Activated CD4-positive, alpha-beta T cell treated with anti-CD3 and anti-CD28 coated beads, Interleukin-10, Interleukin-2, amounts not matched to agents 100 ng/mL and 50 ng/mL, durations not matched to agents 16 hours and 8 hours (primary cell): ENCODE data around the gene ARIH2.

Experiments used
- DNase-seq: peaks from one replicate; pipeline ENCODE4 v3.0.0-alpha.2; 2020

Gene ARIH2

DNA sequence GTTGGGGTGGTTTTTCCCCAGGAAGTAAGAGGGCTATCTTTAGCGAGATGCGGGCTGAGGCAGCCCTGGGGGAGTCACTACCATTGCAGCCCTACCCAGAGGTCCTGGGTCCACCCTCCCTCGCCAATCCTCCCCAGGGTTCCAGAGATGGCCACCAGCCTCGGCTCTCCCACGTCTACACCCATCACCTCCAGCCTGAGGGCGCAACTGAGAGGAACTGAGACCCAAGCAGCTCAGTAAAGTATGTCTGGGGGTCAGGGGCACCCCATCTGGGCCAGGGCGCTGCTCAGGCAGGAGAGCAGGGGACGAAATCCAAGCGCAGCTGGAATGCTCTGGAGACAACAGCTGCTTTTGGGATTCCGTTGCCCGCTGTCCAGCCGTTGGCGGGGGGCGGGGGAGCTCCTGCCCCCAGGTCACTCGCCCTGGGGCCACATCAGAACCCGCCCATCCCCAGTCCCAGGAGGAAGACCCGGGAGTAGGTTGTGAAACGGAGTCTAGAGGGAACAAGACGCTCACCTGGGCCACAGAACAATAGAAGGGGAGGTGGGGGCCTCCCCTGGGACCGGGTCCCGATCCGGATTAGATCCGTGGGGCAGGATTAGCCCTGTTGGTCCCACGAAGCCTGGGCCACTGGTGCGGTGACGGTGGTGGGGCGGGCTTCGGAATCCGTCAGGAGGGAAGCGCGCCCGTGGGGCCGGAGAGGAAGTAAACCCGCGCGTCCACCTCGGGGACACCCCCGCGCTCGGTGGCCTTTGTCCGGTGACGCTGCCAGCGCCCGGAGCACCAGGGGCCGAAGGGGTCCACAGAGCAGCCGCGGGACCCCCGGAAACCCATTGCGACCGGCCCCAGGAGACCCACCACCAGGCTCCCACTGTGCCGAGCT, 101.9 kb downstream of the ARIH2 start:
- peak; percentile 59 for DNase-seq

DNA sequence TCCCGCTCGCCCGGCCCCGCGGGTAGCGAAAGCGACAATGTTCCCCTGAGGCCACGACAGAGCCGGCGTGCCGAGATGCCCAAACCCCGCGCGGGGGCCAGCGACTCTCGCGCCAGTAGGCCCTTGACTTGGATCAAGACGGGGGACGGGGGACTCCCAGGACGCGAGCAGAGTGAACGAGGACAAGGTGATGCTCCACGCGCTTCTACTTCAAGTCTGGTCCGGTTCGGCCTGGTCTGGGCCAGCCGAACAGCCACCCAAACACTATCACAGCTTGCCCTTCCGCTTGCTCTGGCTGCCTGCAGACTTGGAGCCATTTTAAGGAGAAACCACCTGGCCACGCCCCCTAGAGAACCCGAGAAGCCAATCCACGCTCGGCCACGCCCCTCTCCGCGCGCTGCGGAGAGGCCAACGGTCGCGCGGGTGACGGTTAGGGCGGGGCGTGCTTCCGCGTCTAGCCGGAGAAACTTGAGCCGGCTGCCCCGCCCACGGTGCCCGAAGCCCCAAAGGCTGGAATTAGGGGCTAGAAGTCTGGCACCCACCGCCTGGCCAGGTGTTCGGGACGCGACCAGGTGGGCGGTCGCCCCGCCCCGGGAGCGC, 102.7 kb downstream of the ARIH2 start:
- peak; percentile 99 for DNase-seq

DNA sequence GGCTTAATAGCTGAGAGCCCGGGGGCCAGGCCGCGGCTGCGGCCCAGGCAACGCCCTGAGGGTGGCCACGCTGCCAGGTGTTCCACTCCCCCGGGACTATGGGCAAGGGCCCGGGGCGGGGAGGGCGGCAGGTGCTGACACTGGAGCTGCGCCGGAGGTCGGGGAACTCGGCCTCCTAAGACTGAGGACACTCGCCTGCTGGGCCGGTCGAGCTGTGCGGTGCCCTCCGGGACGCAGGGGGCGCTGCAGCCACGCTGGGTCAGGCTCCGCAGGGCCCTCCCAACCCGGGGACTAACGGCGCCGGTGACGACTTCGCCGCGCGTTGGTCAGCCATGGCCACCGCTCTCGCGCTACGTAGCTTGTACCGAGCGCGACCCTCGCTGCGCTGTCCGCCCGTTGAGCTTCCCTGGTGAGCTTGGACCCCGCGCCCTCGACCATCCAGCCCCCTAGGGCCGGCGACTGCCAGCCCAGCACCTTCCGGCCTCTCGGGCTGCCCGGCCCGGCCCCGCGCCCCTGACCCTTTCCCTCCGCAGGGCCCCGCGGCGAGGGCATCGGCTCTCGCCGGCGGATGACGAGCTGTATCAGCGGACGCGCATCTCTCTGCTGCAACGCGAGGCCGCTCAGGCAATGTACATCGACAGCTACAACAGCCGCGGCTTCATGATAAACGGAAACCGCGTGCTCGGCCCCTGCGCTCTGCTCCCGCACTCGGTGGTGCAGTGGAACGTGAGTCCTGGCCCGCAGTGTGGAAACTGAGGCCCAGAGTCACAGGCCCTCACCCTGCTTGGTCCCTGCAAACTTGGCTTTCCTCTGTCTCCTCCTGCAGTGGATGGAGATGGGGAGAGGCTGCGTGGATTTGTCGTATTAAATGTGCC, 103.4 kb downstream of the ARIH2 start, which contains the start of gene NDUFAF3:
NDUFAF3 (plus strand) TSS at position 309 of the 875 bp plus-strand sequence; CDS start at position 333, 24 bp downstream.
- peak; percentile 96 for DNase-seq

DNA sequence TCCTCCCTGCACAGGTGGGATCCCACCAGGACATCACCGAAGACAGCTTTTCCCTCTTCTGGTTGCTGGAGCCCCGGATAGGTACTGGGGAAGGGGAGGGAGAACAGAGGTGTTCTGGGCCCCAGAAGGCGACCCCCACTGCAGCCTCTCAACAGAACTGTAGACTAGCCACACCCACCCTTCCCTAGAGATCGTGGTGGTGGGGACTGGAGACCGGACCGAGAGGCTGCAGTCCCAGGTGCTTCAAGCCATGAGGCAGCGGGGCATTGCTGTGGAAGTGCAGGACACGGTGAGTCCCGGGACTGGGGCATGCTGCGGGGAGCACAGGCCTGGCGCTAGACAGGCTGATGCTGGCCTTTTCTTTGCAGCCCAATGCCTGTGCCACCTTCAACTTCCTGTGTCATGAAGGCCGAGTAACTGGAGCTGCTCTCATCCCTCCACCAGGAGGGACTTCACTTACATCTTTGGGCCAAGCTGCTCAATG, 104.1 kb downstream of the ARIH2 start:
- DNase-seq, result no peak

DNA sequence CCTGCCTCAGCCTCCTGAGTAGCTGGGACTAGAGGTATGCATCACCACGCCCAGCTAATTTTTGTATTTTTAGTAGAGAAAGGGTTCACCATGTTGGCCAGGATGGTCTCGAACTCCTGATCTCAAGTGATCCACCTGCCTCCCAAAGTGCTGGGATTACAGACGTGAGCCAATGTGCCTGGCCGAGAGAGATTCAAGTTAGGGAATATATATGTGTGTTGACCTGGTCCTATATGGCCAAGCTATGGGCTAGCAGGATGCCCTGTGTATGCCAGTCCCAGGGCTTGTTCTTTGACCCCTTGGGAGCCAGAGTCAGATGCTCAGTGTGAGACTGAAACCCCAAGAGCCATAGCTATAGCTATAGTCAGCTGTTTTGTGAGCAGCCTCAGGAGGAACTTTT, 105.1 kb downstream of the ARIH2 start:
- DNase-seq, result no peak

DNA sequence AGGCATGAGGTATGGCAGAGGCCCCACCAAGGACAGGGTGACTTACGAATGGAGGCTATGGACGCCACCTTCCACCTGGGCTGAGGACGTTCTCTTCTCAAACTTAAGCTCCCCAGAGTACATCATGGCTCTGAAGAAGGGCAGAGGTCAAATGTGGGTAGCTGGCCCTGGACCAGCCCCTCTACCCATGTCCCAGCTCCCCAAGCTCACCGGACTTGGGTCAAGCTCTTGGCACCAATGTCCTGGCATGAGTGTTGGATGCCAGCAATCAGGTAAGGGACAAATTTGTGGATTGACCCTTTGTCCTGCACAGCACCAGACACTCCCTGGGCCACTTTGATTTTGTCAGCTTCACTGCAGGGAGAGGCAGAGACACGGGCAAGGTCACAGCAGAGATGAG, 105.8 kb downstream of the ARIH2 start:
- DNase-seq, result no peak

DNA sequence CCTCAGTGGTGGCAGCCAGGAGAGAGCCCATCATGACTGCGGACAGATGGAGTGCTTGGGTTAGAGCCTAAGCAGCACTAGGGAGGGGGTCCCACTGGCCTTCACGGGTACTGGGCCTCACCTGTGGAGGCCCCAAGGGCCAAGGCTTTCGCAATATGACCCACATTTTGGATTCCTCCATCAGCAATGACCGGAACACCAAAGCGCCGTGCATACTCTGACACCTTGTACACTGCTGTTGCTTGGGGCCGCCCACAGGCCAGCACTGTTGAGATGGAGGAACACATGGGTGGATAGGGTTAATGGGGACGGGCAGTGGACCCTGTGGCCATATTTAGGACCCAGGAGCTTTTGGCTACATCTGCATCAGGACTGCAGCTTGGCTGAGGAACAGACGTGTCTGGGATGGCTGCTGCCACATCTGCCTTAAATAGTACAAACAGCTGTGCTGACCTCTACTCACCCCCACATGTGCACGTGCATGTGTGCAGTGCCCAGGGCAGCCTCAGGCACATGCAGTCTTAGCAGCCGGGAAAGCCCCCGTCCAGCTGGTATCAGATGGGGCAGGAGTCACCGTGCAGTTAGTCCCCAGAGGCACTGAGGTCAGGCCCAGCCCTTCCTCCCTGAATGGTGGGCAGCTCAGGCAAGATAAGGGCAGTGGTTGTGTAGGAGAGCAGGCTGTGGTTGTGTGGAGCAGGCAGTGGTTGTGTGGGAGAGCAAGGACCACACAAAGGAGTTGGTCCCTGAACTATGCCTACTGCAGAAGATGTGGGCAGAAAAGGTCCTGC, 106.6 kb downstream of the ARIH2 start:
- no peak for DNase-seq

DNA sequence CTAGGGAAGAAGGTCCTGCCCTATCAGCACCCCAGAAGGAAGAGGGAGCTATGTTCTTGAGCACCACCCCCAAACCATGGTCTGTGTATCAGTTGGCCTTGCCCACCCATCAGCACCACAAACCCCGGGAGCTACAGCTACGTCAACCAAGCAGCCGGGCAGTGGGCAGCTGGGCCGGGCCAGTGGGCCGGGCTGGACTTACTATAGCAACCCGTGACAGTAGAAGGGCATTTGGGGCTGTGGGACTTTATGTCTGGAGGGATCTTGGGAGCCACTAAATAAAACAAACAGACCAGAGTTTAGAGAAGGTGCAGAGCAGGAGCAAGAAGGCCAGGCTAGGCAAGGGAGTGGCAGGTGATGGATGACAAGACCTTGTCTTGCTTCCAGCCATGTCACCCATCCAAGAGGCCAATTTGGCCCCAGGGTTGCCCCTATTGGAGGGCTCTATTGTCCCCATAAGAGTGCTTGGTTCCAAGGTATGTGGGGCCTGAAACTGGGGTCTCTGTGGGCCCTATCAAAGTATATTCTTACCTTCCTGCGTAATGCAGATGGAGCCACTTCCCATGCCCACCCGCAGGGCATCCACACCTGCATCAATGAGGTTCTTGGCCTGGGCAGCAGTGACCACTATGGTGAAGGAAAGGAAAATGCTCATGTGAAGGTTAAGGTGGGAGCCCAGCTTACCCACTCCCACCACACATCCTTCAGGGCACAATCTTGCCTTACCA, 107.3 kb downstream of the ARIH2 start:
- DNase-seq, result no peak

DNA sequence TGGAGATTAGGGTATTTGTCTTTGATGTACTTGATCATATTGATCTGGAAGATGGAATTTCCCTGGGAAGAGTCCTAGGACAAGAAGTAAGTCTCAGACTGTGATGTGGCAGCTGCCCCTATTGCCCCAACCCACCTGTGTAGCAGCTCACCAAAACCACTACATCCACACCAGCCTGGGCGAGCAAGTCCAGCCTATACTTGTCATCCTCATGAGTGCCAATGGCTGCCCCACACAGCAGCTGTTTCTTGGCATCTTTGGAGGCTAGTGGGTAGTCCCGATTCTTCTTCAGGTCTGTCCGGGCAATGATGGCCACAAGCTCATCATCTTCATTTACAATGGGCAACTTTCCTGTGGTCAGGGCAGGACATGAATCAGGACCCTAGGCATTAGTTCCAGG, 107.9 kb downstream of the ARIH2 start:
- no peak for DNase-seq

DNA sequence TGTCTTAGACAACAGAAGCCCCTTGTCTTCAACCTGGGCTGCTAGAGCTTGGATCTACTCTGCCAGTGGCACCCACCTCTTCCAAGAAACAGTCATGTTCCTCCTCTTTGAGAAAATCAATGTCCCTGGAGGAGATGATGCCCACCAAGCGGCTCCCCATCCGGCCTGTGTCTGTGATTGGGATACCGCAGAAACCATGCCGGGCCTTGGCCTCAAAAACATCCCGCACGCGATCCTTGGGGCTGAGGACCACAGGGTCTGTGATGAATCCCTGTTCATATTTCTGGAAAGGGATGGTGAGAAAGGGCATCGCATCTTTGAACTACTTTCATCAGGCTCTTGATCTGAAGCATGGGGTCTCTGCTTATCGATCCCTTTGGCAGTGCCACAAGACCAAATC, 109.0 kb downstream of the ARIH2 start:
- DNase-seq, result no peak

DNA sequence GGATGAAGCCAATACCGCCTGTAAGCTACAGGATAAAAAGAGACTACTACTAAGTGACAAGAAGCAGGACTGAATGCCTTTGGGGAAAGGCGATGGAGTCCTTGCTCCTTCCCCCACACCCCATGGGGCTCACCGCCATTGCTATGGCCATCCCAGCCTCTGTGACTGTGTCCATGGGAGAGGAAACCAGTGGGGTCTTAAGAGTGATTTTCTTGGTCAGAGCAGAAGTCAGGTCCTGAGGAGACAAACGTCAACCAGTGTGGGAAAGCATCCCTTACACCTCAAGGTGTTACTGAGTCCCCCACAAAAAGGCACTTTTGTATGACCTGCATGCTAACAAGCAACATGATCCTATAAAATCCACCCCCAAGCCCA, 109.6 kb downstream of the ARIH2 start:
- DNase-seq, result no peak

DNA sequence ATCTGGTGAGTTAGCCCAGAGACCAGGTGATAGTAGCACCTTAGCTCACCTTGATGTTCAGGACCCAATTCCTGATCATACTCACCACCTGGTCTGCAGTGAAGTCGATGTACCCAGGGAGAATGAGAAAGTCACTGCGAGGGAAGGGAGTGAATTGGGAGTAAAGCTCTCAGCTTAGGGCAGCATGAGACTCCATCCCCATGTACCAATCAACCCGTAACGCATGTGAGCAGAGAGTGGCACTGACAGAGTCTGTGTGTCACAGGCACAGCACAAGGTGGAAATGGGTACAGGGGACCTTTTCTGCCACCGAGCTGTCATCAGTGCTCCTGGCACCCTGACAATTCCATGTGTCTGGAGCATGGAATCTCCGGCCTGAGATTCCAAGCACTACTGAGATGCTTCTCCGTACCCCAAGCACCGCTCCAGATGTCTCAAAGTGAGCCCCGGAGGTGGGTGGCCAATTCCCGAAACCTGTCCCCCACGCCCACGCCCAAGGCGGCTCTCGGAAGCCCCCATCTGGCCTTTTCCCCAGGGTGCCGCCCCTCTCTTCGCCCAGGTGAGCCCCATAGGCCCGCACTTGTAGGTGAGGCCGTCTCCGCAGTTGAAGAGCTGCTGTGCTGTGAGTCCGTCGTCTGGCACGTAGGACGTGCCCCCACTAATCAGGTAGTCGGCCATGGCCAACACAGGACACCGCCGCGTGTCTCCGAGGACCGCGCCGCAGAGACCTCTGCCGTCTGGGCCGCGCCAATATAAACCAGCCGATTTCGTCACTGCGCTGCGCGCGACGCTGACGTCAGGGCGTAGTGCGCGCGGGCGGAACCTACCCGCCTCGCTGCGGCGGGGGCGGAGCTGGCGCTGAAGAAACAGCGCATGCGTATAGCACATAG, 110.3 kb downstream of the ARIH2 start, which contains the start of gene IMPDH2:
IMPDH2 (minus strand) TSS at position 726 of the 890 bp plus-strand sequence; CDS start at position 678, 48 bp downstream.
- DNase-seq, result peak; percentile 97

DNA sequence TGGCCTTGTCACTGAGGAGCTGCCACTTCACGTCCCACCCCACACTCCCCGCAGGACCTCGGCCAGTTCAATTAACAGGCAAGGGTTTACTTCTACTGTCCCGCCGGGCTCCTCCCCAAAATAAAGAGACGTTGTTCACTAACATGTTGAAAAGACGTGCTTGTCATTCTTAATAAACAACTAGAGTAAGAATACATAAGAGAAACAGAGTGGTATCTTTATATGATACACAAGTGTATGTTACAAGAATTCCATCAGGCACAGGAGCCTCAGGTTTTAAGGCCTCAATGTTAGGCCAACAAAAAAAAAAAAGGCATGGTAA, 110.9 kb downstream of the ARIH2 start:
- no peak for DNase-seq

DNA sequence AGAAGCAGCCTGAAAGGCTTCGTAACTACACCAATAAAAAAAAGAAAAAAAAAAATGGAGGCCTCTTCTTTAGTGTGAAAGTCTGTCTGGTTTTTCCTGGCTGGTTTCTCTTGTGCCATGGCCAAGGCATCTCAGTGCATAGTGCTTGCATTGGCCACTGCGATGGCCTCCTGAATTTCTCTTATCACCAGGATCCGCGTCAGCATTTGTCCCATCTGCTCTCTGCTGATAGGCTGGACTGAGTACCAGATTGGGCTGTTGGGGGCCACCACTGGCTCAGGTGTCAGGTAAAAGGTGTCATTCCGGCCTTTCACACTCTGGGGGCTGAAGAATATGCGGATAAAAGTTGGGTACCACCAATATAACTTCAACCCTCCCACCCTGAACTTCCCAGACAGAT, 111.7 kb downstream of the ARIH2 start:
- no peak for DNase-seq

DNA sequence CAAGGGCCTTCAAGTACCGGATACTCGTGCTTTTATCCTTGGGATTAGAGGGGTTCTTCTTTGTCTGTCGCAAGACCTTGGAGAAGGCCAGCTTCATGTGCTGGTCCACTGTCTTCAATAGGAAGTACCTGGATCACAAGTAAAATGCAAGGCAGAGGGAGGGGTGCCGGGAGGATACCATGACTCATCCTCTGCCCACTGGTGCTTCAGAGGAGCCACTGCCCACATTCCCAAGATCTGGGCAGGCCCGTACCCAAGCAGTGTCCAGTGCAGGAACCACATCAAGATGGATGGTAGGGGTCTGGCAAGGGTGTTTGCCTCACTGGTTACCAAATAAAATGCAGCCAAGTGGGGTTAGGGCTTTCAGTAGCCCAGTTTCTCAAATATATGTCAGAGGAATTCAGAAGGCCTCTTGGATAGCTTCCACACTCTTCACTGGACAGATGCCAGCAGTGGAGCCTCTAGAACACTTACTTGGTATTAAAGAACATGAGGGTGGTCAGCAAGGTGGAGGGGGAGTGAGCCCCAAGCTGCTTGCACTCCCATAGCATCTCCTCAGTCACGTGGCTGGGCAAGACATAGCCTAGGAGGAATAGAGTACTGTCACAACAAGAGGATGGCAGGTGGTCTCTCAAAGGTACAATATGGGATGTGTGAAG, 114.1 kb downstream of the ARIH2 start:
- DNase-seq, result no peak

DNA sequence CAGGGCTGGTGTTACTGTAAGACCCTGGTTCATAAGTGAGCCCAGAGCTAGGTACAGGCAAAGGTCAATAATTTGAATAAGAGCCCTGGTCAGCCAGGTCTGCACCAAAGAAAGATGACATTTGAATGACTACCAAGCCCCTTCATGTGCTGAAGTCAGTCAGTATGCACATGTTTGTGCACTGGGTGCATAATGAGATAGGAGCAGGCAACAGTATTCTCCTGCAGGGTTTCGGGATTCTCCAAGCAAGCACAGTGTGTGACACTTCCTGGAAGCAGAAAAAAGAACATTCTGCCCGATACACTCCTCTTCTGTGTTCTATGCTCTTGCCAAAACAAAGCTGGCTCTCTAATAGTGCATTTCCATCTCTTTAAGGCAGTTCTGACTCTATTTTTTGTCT, 116.0 kb downstream of the ARIH2 start:
- no peak for DNase-seq

DNA sequence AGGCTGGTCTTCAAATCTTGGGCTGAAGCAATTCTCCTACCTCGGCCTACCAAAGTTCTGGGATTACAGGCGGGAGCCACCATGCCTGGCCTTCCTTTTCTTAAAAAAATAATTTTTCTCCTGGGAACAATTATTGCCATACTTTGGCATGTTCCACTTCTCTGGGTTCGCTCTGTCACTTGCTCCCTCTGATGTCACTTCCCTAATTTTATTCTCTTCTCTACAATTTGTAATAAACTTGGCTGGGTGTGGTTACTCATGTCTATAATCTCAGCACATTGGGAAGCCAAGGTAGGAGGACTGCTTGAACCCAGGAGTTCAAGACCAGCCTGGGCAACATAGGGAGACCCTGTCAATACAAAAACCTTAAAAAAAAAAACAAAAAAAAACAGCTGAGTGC, 116.6 kb downstream of the ARIH2 start:
- DNase-seq, result no peak
